NCI-H774 (cell line): ENCODE results near the gene CD8B.
"Not testable (repeated sequence)": the region's sequence is repeated elsewhere in the genome, so short reads cannot be mapped to it uniquely, and the experiment has no call there.

ENCODE experiments used
- DNase-seq: peaks from one replicate; lab custom pipeline; 2025; lab: John Stamatoyannopoulos, UW

Gene CD8B

DNA sequence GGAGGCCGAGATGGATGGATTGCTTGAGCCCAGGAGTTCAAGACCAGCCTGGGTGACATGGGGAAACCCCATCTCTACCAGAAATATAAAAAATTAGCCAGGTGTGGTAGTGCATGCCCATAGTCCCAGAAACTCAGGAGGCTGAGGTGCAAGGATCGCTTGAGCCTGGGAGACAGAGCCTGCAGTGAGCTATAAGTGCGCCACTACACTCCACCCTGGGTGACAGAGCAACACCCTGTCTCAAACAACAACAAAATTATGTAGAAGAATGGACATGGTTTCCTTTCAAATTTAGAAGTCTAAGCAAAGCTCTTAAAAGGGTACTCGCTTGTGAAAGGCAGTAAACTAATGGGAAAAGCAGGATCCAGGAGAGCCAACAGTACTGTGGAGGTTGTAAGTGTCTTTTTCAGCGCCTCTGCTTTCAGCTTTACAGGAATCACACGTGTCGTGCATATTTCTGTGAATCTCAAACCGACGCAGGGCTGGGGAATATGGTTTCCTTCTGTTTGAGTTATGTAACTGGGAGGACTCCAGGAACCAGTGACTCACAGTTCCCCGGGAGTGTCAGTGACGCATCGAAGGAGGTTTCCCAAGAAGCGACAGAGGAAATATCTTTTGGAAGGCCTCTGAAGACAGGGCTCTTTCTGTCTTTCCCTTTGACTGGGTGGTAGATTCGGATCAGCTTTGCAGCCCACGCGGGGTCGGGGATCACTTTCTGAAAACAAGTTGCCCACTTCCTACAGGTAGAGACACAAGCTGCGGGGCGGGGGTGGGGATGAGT, 24.6 kb downstream of the CD8B start:
- not testable (repeated sequence) for DNase-seq

DNA sequence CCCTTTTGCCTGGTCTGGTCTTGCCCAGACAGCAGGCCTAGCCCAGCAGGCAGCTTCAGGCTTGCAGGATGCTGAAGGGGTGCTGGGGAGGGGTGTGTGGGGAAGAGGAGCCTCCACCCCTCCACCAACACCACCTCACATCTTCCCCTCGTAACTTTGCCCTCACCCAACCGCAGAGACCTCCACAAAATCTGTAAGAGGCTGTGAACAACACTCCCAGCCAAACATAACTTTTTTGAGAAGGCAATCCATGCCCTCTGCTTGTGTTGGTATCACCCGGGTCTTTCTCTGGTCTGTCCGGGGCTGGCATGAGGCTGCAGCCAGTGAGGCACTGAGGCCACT, 26.2 kb downstream of the CD8B start:
- DNase-seq: not testable (repeated sequence)

DNA sequence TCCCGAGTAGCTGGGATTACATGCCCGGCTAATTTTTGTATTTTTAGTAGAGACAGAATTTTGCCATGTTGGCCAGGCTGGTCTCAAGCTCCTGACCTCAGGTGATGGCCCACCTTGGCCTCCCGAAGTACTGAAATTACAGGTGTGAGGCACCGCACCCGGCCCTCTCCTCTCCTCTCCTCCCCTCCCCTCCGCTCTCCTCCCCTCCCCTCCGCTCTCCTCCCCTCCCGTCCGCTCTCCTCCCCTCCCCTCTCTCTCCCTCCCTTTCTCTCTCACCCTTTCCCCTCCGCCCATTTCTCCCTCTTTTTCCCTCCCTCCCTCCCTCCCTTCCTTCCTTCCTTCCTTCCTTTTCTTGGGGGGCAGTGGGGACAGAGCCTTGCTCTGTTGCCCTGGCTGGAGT, 28.4 kb downstream of the CD8B start:
- no peak for DNase-seq

DNA sequence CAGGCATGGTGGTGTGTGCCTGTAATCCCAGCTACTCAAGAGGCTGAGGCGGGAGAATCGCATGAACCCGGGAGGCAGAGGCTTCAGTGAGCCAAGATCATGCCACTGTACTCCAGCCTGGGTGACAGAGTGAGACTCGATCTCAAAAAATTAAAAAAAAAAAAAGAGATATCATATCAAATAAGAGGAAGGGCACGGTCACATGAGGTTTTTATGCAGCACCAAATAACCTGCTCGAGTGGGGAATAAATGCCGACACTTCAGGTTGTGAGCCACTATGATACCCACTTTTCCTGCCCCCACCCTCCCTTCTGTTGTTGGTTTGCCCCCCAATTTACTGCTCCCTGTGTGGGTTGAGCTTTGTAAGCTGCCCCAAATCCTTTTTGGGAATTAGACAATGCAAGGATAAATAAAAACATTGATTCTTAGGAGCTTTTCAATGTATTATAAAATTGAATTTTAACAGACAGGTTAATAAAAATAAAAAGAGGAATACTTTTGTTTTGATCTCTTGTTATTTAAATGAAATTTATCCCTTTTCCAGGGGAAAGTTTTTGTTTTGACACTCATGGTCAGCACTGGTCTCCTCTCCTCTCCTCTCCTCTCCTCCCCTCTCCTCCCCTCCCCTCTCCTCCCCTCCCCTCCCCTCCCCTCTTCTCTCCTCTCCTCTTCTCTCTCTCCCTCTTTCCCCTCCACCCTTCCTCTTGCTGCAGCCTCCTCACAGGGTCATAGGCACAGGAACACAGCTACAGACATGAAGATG, 29.2 kb downstream of the CD8B start:
- no peak for DNase-seq

DNA sequence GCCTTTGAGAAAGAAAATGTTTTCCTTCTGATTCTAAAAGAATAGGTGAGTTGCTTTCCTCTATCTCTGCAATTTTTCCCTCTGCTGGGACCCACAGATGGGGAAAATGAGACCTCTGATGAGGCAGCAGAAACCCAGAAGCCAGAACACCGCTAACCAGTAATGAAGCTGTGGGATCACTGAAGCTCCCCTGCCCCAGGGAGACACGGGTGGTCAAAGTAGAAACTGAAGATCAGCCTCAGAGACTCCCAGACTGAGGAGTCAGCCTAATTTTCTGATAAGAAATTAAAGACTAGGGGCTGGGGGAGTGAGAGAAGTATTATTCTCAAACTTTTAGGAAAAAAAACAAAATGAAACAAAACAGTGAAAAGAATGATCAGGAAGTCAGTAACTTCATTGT, 30.1 kb downstream of the CD8B start:
- DNase-seq: no peak

DNA sequence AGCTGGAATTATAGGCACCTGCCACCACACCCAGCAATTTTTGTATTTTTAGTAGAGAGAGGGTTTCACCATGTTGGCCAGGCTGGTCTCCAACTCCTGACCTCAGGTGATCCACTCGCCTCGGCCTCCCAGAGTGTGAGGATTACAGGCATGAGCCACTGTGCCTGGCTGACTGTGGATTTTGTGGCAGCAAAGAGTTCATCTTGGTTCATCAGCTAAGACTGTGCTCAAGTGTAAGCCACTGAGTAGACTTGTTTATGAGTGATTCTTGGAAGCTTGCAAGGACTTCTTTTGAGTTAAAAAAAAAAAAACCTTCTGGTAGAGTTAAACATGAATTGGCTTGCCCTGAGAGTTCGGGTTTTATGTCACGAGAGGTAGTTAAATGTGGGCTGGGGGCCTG, 34.7 kb downstream of the CD8B start:
- DNase-seq: no peak

DNA sequence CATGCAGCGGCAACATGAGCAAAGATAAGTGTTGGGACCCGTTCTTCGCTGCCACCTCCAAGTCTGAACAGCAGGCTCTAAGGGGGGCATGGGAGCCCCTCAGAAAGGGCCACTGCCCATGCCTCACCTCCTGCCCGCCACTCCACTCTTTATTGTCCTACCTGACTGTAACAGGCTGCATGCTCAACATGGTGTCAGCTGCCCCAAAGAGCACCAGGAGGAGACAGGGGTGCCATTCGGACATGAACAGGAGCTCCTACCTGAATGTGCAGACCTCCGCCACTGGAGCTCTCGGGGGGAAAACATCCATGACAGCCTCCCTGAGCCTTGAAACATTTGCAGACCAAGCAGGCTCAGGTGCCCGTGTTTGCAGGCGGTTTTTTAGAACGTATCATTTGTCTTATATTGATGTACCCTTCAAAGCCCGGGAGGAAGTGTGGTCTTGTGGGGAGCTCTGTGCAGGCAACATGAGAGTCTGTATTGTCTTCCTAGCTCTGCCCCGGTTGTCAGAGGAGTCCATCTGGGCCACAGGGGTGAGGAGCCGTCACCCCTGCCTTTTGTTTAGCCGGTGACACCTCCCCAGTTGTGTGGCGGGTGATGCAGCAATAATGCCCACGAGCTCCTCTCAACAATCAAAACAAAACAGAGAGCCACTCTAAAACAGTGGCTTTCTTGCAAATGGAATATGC, 35.8 kb downstream of the CD8B start:
- no peak for DNase-seq

DNA sequence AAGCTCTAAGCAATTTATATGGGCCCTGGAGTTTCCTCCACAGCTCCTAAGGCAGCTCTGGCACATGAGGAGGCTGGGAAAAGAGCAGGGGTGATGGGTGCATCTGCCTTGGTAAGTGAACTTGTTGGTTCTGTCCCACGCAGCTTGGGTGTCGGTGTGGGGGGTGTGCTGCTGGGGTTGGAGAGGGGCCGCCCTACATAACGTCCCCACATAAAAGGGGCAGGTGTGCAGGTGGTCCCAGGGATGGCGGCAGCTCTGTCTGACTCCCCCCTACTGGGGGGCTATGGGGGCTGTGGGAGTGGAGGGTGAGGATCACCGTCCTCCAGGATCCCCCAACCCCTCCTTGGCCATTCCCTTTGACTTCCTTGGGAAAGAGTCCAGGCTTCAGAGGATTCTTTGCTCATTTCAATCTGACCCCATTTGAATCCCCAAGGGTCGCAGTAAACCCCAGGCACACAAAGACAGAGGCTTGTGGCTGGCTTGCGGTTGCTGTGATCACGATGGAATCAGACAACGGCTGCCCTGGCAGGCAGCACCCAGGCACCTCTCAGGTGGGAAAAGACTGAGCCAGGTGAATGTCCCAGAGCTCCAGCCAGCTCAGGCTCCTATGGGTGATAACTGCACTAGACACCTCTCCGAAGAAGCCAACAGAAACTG, 36.5 kb downstream of the CD8B start:
- DNase-seq: no peak

DNA sequence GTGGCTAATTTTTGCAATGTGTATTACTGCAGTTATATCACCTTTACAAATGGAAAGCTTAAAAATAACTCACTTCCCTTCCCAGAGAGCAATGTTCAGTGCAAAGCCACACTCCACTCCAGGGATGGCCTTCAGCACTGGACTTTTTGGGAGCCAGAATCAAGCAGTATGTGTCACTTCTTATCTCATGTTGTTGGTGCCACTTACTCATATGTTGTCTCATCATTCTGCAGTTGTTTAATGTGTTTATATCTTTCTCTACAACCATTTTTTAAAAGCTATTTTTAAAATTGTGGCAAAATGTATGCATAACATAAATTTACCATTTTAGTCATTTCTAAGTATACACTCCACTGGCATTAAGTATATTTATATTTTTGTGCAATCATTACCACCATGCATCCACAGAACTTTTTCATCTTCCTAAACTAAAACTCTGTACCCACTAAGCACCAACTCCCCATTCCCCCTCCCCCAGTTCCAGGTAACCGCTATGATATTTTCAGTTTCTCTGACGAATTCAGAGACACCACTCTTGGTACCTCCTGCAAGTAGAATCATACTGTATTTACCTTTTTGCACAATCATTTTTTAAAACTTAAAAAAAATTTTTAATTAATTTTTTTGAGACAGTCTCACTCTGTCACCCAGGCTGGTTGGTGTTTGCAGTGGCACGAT, 38.9 kb downstream of the CD8B start:
- DNase-seq: no peak

DNA sequence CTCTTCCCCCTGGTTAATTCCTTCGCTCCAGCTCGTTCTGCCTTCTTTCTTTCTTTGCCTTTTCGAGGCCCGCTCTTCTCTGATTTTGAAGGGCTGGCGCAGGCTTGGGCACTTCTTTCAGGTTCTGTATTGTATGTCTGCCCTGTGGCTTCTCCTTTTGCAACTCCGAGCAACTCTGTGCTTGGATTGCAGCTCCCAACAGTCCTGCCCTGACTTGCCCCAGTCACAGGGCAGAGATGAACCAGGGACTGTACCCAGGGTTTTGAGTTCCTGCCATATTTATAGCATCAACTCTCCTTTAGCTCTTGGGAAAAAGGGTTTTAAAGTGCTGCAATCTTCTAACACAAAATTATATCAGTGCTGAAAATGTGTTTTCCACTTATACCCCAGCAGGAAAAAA, 39.8 kb downstream of the CD8B start:
- no peak for DNase-seq

DNA sequence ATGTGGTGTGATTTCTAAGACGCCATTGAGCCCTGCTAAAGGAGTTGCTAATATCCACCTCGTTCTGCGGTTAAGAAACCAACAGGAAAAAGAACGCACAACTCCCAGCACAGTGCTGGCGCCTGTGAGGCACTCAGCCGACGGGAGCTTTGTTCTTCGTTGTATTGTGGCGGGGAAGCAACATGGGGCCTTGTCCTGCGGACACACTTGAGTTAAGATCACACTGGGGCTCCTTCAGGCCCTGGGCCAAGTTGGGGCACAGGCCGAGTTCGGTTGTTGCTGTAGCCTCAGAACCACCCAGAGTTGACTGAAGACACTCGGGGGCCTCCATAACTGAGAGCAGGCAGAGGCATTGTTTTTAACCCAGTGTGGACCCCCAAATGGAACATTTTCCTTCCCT, 40.4 kb downstream of the CD8B start:
- DNase-seq: no peak

DNA sequence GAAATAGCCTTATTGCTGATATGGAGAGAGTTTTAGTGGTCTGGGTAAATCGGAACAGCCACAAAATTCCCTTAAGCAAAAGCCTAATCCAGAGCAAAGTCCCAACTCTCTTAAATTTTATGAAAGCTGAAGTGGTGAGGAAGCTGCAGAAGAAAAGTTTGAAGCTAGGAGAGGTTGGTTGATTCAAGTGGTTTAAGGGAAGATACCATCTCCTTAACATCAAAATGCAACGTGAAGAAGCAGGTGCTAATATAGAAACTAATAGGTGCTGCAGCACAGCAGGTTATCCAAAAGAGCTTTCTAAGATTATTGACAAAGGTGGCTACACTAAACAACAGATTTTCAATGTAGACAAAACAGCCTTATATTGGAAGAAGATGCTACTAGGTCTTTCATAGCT, 42.7 kb downstream of the CD8B start:
- no peak for DNase-seq

DNA sequence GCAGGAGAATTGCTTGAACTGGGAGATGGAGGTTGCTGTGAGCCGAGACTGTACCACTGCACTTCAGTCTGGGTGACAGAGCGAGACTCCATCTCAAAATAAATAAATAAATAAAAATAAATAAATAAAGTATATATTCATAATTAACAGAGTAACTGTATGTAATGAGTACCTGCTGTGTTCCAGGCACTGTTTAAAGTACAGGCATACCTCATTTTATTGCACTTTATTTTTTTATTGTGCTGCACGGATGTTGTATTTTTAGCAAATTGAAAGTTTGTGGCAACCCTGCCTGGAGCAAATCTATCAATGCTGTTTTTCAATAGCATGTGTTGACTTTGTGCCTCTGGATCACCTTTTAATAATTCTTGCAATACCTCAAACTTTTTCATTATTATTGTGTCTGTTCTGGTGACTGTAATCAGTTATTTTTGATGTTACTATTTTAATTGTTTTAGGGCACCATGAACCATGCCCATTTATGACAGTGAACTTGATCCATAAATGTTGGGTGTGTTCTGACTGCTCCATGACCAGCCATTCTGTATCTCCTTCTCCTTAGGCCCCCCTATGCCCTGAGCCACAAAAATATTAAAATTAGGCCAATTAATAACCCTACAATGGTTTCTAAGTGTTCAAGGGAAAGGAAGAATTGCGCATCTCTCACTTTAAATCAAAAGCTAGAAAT, 43.4 kb downstream of the CD8B start:
- DNase-seq: no peak

DNA sequence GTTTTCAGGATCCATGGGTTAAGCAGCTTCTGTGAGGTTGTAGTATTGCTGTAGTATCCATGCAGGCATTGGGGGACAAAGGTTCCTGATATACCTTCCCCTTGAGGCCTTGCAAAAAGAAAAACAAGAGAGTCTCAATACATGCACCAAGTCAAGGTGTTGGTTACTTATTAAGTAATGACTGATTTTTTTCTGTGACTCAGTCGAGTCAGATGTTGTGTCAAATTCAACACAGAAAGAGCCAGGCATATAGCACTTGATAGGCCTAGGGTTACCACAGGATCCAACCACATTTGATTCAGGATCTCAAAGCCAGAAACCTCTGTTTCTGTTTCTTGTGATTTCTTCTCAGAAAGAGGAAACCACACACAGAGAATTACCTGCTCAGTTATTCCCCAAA, 46.1 kb downstream of the CD8B start:
- no peak for DNase-seq

DNA sequence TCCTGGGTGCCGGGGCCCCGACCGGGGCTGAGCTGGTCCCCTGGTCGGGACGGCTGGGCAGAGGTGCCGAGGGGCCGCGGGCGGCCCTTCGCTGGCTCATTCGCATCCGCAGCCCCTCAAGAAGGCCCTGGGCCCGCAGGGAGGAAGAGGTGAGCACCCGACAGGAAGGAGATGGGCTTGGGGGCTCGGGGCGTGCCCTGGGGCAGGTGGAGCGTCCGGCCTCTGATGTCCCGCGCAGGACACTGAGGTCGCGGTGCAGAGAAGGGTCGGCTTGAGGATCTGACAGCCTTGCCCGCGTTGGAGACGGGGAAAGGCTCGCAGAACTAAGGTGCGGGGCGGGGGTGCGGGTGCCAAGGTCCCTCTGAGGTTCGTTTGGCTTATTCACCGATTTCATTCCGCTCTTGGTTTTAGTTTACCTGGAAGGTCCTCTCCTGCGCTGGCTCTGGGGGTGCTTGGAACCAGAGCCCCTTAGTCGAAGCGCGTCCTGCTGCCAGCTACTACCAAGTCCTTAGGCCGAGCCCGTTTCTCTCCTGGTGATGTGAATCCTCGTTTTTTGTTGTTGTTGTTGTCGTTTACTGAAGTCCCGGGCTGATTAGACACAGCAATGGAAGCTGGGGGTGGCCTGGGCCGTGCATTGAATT, 52.1 kb downstream of the CD8B start:
- DNase-seq: no peak

DNA sequence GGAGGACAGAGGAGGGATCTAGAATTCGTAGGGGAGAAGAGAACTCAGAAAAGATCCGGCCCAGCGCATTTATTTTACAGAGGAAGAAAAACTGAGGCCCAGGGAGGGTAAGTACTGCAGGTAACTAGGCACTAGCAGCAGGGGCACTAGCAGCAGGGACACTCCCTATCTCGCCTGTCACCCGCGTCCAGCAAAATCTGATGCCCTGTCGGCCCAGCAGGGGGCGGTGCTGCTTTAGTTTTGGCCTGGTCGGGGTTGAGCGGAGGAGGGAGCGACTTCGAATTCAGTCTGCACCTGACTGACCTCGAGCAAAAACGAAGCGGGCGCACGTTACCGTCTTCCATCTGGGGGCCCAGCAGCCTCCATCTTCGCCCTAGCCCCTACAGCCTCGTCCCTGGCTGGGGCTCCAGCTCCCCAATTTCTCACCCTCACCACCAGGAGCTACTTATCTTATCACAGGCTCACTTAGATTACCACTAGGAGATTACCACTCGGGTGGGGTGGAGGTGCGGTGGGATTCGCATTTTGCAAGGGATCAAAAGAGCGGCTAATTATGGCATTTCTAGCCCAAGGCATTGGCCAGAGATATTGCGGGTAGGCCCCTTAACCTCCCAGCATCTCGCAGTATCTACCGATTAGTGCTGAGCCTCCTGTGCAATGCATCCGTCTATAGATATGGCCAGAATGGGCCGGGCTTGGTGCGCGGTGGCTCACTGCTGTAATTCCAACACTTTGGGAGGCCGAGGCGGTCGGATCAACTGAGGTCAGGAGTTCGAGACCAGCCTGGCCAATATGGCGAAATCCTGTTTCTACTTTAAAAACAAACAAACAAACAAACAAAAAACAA, 53.1 kb downstream of the CD8B start:
- peak; percentile 83 for DNase-seq

DNA sequence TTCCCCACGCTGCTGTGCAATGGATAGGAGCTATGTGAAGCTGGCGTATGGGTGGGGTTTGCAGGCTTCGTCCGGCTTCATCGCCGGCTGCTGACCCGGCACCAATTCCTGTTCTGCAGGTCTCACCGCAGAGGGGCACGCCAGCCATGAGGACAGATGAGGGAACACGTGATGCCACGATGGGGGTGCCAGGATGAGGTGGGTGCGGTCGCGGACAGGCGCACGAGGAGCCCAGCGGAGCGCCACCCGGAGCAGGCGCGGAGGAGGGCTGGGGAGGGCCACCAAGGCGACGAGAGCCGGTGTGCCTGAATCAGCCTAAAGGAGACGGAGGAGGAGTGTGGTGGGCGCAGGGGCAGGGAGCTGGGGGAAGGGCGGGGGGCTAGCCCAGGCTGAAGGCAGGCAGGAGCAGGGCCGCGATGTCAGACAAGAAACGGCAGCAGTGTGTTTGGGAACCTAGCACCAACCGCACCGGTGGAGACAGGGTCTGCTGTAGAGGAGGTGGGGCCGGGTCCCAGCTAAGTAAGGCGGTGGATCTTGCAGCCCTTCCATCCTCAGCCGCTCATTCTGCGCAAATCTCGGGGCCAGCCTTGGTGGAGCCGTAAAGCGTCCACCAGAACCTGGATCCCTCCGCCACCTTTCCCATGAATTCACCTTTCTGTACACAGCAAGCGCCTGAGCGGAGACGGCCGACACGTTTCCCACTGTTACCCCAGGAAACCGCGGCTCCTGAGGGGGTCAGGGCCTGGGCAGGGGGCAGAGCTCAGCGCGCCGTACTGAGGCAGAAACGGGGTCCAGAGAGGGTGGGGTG, 54.0 kb downstream of the CD8B start:
- peak; percentile 77 for DNase-seq

DNA sequence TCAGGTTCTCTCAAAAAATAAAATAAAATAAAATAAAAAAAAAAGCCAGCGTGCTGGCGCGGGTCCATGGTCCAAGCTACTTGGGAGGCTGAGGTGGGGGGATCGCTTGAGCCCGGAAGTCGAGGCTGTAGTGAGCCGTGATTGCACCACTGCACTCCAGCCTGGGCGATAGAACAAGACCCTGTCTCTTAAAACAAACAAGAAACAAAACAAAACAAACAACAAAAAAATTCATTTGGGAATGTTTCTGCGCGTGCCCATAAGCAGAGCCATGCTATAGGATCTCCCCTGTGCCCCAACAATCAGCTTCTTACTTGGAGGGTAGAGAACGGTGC, 54.6 kb downstream of the CD8B start:
- DNase-seq: no peak
